Activated B cell treated with CpG ODN at 0.5 μM for 24 hours (primary cell): ENCODE results near the gene RAB22A. TPM values are rescaled to one million over a fixed set of nuclear protein-coding genes. Genes with fewer than 3 reads are reported as not detected.

ENCODE experiments used
- ATAC-seq: fragments of 200-7000 bp; cut with Tn5 transposase; one replicate; pipeline ENCODE4 v1.10.0; 2021; ENCODE audit warnings: low read depth, mild to moderate bottlenecking, moderate library complexity
- CTCF ChIA-PET: fragments of 350-600 bp; sonication (Branson Sonifier 250); formaldehyde crosslinking; loops from one replicate; lab custom pipeline; 2021; ENCODE audit warnings: antibody characterized with exemption; lab: Charles Lee
- POLR2A ChIA-PET: fragments of 350-600 bp; sonication (Branson Sonifier 250); formaldehyde crosslinking; loops from one replicate; lab custom pipeline; 2021; ENCODE audit warnings: antibody characterized with exemption; lab: Charles Lee
- DNase-seq: peaks from one replicate; pipeline ENCODE4 v3.0.0; 2022
- H3K27ac Mint-ChIP-seq: one replicate; pipeline ENCODE4 v1.8.0; 2020; ENCODE audit warnings: mixed read lengths
- H3K27me3 Mint-ChIP-seq: one replicate; pipeline ENCODE4 v1.8.0; 2021; ENCODE audit warnings: mixed read lengths
- H3K36me3 Mint-ChIP-seq: one replicate; pipeline ENCODE4 v1.8.0; 2021; ENCODE audit warnings: low read depth, mixed read lengths
- H3K4me1 Mint-ChIP-seq: one replicate; pipeline ENCODE4 v1.8.0; 2021; ENCODE audit warnings: mixed read lengths
- H3K4me3 Mint-ChIP-seq: one replicate; pipeline ENCODE4 v1.8.0; 2020; ENCODE audit warnings: mild to moderate bottlenecking, mixed read lengths
- H3K9me3 Mint-ChIP-seq: one replicate; pipeline ENCODE4 v1.8.0; 2020; ENCODE audit warnings: mixed read lengths
- CTCF ChIP-seq: fragments of 200-600 bp; IDR thresholded peaks from one replicate; pipeline ENCODE4 v1.8.0; 2022; ENCODE audit warnings: antibody characterized with exemption, mild to moderate bottlenecking
- intact Hi-C: fragments of 100-400 bp; cut with micrococcal nuclease; formaldehyde crosslinking; loops from one replicate; pipeline ENCODE4 v1.15.1; 2024
- total RNA-seq: library from RNA; stranded (reverse); gene quantifications from 2 replicates; pipeline ENCODE4 v1.2.3, GENCODE V29; 2022

RAB22A gene
- total RNA-seq, 1 donor from 2014 or later = 15.7 TPM

- H3K36me3 Mint-ChIP-seq = peaks cover 47% of the 10 kb centered on the region
- ChIA-PET POLR2A (no interaction called here), CTCF (no interaction called here)
- intact Hi-C loops = no loop called here
- H3K4me3 Mint-ChIP-seq = no peak overlapping the region
- H3K27me3 Mint-ChIP-seq = no peaks in the 10 kb centered on the region
- DNase-seq = no peak
- no peak overlapping the region for H3K27ac Mint-ChIP-seq
- H3K9me3 Mint-ChIP-seq = no peaks in the 10 kb centered on the region
- TF ChIP-seq CTCF = no peak
- no peak for ATAC-seq
- no peaks in the 10 kb centered on the region for H3K4me1 Mint-ChIP-seq
These were observed 30.6 kb downstream of the RAB22A start for GRCh38 chr20:58340151-58340550.

GRCh38 chr20:58340853-58341252 lies 31.3 kb downstream of the RAB22A start:
- no peak for TF ChIP-seq CTCF
- H3K36me3 Mint-ChIP-seq = peaks cover 49% of the 10 kb centered on the region
- ATAC-seq (no peak), DNase-seq (no peak)
- no peak overlapping the region for H3K4me3 Mint-ChIP-seq
- H3K4me1 Mint-ChIP-seq = no peaks in the 10 kb centered on the region
- no peak overlapping the region for H3K27ac Mint-ChIP-seq
- H3K9me3 Mint-ChIP-seq = no peaks in the 10 kb centered on the region
- no peaks in the 10 kb centered on the region for H3K27me3 Mint-ChIP-seq
- ChIA-PET CTCF (no interaction called here), POLR2A (no interaction called here)
- intact Hi-C loops = no loop called here

- ATAC-seq = no peak
- ChIA-PET CTCF (interaction anchor here (0.7 kb wide), 1 partner anchor 27 kb away, joined by 3 read pairs; no protein-coding TSS in a partner anchor), POLR2A (no interaction called here)
- Mint-ChIP-seq H3K27me3 (no peaks in the 10 kb centered on the region), H3K4me1 (no peaks in the 10 kb centered on the region), H3K27ac (no peak overlapping the region), H3K36me3 (peaks cover 56% of the 10 kb centered on the region), H3K9me3 (no peaks in the 10 kb centered on the region), H3K4me3 (no peak overlapping the region)
- intact Hi-C loops = no loop called here
- no peak for TF ChIP-seq CTCF
- no peak for DNase-seq
These were observed 32.8 kb downstream of the RAB22A start for GRCh38 chr20:58342104-58342945.

GRCh38 chr20:58344741-58345140 lies 35.2 kb downstream of the RAB22A start:
- ChIA-PET CTCF (no interaction called here), POLR2A (no interaction called here)
- Mint-ChIP-seq H3K4me1 (no peaks in the 10 kb centered on the region), H3K27me3 (no peaks in the 10 kb centered on the region), H3K27ac (no peak overlapping the region), H3K9me3 (no peaks in the 10 kb centered on the region), H3K4me3 (no peak overlapping the region), H3K36me3 (peaks cover 65% of the 10 kb centered on the region)
- TF ChIP-seq CTCF = no peak
- ATAC-seq = no peak
- intact Hi-C loops = no loop called here
- DNase-seq = no peak

- H3K27ac Mint-ChIP-seq = no peak overlapping the region
- no peak overlapping the region for H3K4me3 Mint-ChIP-seq
- no peaks in the 10 kb centered on the region for H3K9me3 Mint-ChIP-seq
- ChIA-PET CTCF (interaction anchor here (1.1 kb wide), 1 partner anchor 301 kb away, joined by 3 read pairs; no protein-coding TSS in a partner anchor), POLR2A (no interaction called here)
- no peak for TF ChIP-seq CTCF
- H3K27me3 Mint-ChIP-seq = no peaks in the 10 kb centered on the region
- ATAC-seq (no peak), DNase-seq (no peak)
- intact Hi-C loops = no loop called here
- H3K4me1 Mint-ChIP-seq = no peaks in the 10 kb centered on the region
- H3K36me3 Mint-ChIP-seq = peaks cover 73% of the 10 kb centered on the region
These were observed 40.1 kb downstream of the RAB22A start for GRCh38 chr20:58349570-58349969.
